Measurements from ENCODE around the gene CRYBG2. TPM values are rescaled to one million over a fixed set of nuclear protein-coding genes. Genes with fewer than 3 reads are reported as not detected.

The CRYBG2 gene
- total RNA-seq, 1 donor from 2014 or later = 25.5 TPM

- DNase-seq (ENCODE audit: low spot score) = no peak
Observed at GRCh38 chr1:26281091-26281958, 72.6 kb downstream of the CRYBG2 start.

- DNase-seq (ENCODE audit: low spot score) = no peak
Observed at GRCh38 chr1:26280333-26281042, 73.4 kb downstream of the CRYBG2 start.

GRCh38 chr1:26279456-26280332 lies 74.2 kb downstream of the CRYBG2 start, which contains the start of gene SH3BGRL3:
SH3BGRL3 (plus strand) TSS chr1:26280086; CDS start chr1:26280156, 70 bp downstream.
- DNase-seq (ENCODE audit: low spot score) = peak; percentile 86

- DNase-seq (ENCODE audit: low spot score) = no peak
Observed at GRCh38 chr1:26278724-26279455, 75.0 kb downstream of the CRYBG2 start.

- DNase-seq (ENCODE audit: low spot score) = no peak
Observed at GRCh38 chr1:26278303-26278702, 75.6 kb downstream of the CRYBG2 start.

GRCh38 chr1:26277719-26278118 lies 76.2 kb downstream of the CRYBG2 start:
- no peak for DNase-seq (ENCODE audit: low spot score)

- DNase-seq (ENCODE audit: low spot score) = no peak
Observed at GRCh38 chr1:26277261-26277661, 76.7 kb downstream of the CRYBG2 start.

GRCh38 chr1:26276432-26276838 lies 77.5 kb downstream of the CRYBG2 start:
- no peak for DNase-seq (ENCODE audit: low spot score)

- DNase-seq (ENCODE audit: low spot score) = peak; percentile 87
Observed at GRCh38 chr1:26275580-26276431, 78.1 kb downstream of the CRYBG2 start.

GRCh38 chr1:26274801-26275425 lies 79.0 kb downstream of the CRYBG2 start:
- no peak for DNase-seq (ENCODE audit: low spot score)

Other genes starting within 250 kb of the CRYBG2 start
- 19.0 TPM for gene PDIK1L, start 242.3 kb downstream of the CRYBG2 start, total RNA-seq
- 2.8 TPM for gene FAM110D, start 195.1 kb downstream of the CRYBG2 start, total RNA-seq
- not detected for gene C1orf232, start 185.2 kb downstream of the CRYBG2 start, total RNA-seq
- 28.1 TPM for gene ZNF593, start 184.2 kb downstream of the CRYBG2 start, total RNA-seq
- 0.29 TPM for gene ZNF593OS, start 182.3 kb downstream of the CRYBG2 start, total RNA-seq
- 36.0 TPM for gene CNKSR1, start 176.6 kb downstream of the CRYBG2 start, total RNA-seq
- not detected for gene CATSPER4, start 163.5 kb downstream of the CRYBG2 start, total RNA-seq
- 10.0 TPM for gene CEP85, start 119.9 kb downstream of the CRYBG2 start, total RNA-seq
- gene SH3BGRL3, start 74.0 kb downstream of the CRYBG2 start, total RNA-seq = 133 TPM
- 21.3 TPM for gene UBXN11, start 47.5 kb downstream of the CRYBG2 start, total RNA-seq
- gene CD52, start 36.2 kb downstream of the CRYBG2 start, total RNA-seq = 21.1 TPM
- 2.9 TPM for gene ZNF683, start 18.6 kb upstream of the CRYBG2 start, total RNA-seq
- gene LIN28A, start 56.7 kb upstream of the CRYBG2 start, total RNA-seq = 1.4 TPM
- 42.3 TPM for gene DHDDS, start 78.2 kb upstream of the CRYBG2 start, total RNA-seq
- gene HMGN2, start 118.3 kb upstream of the CRYBG2 start, total RNA-seq = 236 TPM
- gene RPS6KA1, start 175.6 kb upstream of the CRYBG2 start, total RNA-seq = 49.2 TPM

Measured in mucosa of gallbladder (tissue), 1 donor.